Measurements from ENCODE around the gene DENND1A. TPM values are rescaled to one million over a fixed set of nuclear protein-coding genes. Genes with fewer than 3 reads are reported as not detected.
A peak's percentile ranks its signal among the peaks of the same experiment; 100 is the strongest.

The DENND1A gene
- total RNA-seq, 3 donors from 2014 or later = 18.4 to 21.3 (median 20.1) TPM

- Histone ChIP-seq H3K36me3 (no peaks in the 10 kb centered on the region), H3K27ac (peak overlapping the region in 1 of 2 donors; percentile 28), H3K4me3 (peak overlapping the region in 1 of 3 donors; percentile 19), H3K27me3 (no peaks in the 10 kb centered on the region), H3K9me3 (no peaks in the 10 kb centered on the region), H3K4me1 (peaks cover 3 to 6% of the 10 kb centered on the region in 2 donors)
- no peak for DNase-seq (ENCODE audit: low spot score in 2 of 2)
- TF ChIP-seq CTCF (IDR thresholded peaks at IDR 0.05) (no peak), POLR2A (IDR thresholded peaks at IDR 0.05) (no peak), POLR2AphosphoS5 (IDR thresholded peaks at IDR 0.05) (no peak)
- intact Hi-C loops (cut with DNase I; ENCODE audit: low total_unique reads) = no loop called here
Measured at GRCh38 chr9:123568691-123569688, 360.9 kb downstream of the DENND1A start.

- Histone ChIP-seq H3K36me3 (no peaks in the 10 kb centered on the region), H3K4me1 (peaks cover 3 to 6% of the 10 kb centered on the region in 2 donors), H3K4me3 (no peak overlapping the region), H3K27me3 (no peaks in the 10 kb centered on the region), H3K27ac (no peak overlapping the region), H3K9me3 (no peaks in the 10 kb centered on the region)
- DNase-seq (ENCODE audit: low spot score in 2 of 2) = no peak
- intact Hi-C loops (cut with DNase I; ENCODE audit: low total_unique reads) = no loop called here
- no peak for TF ChIP-seq CTCF (IDR thresholded peaks at IDR 0.05)
- no peak for TF ChIP-seq POLR2A (IDR thresholded peaks at IDR 0.05)
- TF ChIP-seq POLR2AphosphoS5 (IDR thresholded peaks at IDR 0.05) = no peak
Measured at GRCh38 chr9:123567013-123567412, 362.9 kb downstream of the DENND1A start.

GRCh38 chr9:123564652-123565051, 365.3 kb downstream of the DENND1A start:
- DNase-seq (ENCODE audit: low spot score in 2 of 2) = no peak
- H3K36me3 ChIP-seq = no peaks in the 10 kb centered on the region
- no peaks in the 10 kb centered on the region for H3K9me3 ChIP-seq
- intact Hi-C loops (cut with DNase I; ENCODE audit: low total_unique reads) = no loop called here
- H3K4me1 ChIP-seq = peaks cover 3 to 6% of the 10 kb centered on the region in 2 donors
- H3K27ac ChIP-seq = no peak overlapping the region
- H3K4me3 ChIP-seq = no peak overlapping the region
- H3K27me3 ChIP-seq = no peaks in the 10 kb centered on the region
- TF ChIP-seq CTCF (IDR thresholded peaks at IDR 0.05) = no peak
- no peak for TF ChIP-seq POLR2AphosphoS5 (IDR thresholded peaks at IDR 0.05)
- TF ChIP-seq POLR2A (IDR thresholded peaks at IDR 0.05) = no peak

- Histone ChIP-seq H3K9me3 (no peaks in the 10 kb centered on the region), H3K27me3 (no peaks in the 10 kb centered on the region), H3K4me1 (no peaks in the 10 kb centered on the region), H3K36me3 (no peaks in the 10 kb centered on the region), H3K4me3 (no peak overlapping the region), H3K27ac (no peak overlapping the region)
- intact Hi-C loops (cut with DNase I; ENCODE audit: low total_unique reads) = no loop called here
- DNase-seq (ENCODE audit: low spot score in 2 of 2) = no peak
- TF ChIP-seq CTCF (IDR thresholded peaks at IDR 0.05) (no peak), POLR2AphosphoS5 (IDR thresholded peaks at IDR 0.05) (no peak), POLR2A (IDR thresholded peaks at IDR 0.05) (no peak)
Measured at GRCh38 chr9:123562844-123563346, 367.0 kb downstream of the DENND1A start.

GRCh38 chr9:123561046-123561445, 368.9 kb downstream of the DENND1A start:
- intact Hi-C loops (cut with DNase I; ENCODE audit: low total_unique reads) = no loop called here
- H3K36me3 ChIP-seq = no peaks in the 10 kb centered on the region
- H3K4me3 ChIP-seq = no peak overlapping the region
- no peak overlapping the region for H3K27ac ChIP-seq
- DNase-seq (ENCODE audit: low spot score in 2 of 2) = no peak
- TF ChIP-seq CTCF (IDR thresholded peaks at IDR 0.05) (no peak), POLR2AphosphoS5 (IDR thresholded peaks at IDR 0.05) (no peak), POLR2A (IDR thresholded peaks at IDR 0.05) (no peak)
- H3K27me3 ChIP-seq = no peaks in the 10 kb centered on the region
- no peaks in the 10 kb centered on the region for H3K9me3 ChIP-seq
- H3K4me1 ChIP-seq = no peaks in the 10 kb centered on the region
